RPMI7951 (cell line): Measurements from ENCODE around the gene EEFSEC. TPM values are rescaled to one million over a fixed set of nuclear protein-coding genes. Genes with fewer than 3 reads are reported as not detected.

ENCODE experiments used
- DNase-seq: peaks from one replicate; pipeline ENCODE4 v3.0.0-alpha.2; 2012; ENCODE audit warnings: low read depth
- total RNA-seq: library from RNA; depleted of rRNA; stranded (reverse); fragments of >200 nt; shearing (Covaris generic); gene quantifications from 2 replicates; pipeline ENCODE4 v1.2.3, GENCODE V29; 2014

The EEFSEC gene
- total RNA-seq, 1 experiment from 2014 or later = 11.1 TPM

- DNase-seq = no peak
Measured at GRCh38 chr3:128348805-128349531, 195.7 kb downstream of the EEFSEC start.

DNA sequence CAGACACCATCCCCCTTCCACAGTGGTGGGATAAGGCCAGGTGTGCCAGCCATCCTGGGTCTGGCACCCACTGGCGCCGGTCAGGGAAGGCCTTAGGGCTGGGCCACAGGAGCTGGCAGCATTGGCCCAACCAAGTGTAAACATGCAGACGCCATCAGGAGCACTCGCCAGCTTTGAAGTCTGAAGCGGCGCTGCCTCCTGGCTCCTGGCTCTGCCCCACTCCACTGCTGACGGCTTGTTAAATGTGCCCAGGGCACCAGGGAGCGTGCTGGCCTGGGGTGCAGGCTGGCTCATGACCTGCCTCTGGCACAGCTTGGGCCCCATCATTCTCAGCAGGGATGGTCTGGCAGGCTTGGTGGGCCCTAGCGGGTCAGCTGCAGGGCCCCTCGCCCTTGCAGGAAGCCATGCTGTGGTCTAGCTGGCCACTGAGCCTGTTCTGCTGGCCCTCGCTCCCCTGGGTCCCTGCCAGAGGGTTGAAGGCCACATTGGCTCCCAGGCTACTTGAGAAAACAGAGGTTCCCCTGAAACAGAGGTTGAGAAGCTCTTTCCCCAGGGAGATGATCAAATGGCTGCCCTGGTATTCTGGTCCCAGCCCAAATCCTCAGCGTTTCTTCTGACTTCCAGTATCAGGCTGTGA, 196.8 kb downstream of the EEFSEC start:
- DNase-seq = no peak

- DNase-seq = no peak
Measured at GRCh38 chr3:128351546-128351945, 198.3 kb downstream of the EEFSEC start.

DNA sequence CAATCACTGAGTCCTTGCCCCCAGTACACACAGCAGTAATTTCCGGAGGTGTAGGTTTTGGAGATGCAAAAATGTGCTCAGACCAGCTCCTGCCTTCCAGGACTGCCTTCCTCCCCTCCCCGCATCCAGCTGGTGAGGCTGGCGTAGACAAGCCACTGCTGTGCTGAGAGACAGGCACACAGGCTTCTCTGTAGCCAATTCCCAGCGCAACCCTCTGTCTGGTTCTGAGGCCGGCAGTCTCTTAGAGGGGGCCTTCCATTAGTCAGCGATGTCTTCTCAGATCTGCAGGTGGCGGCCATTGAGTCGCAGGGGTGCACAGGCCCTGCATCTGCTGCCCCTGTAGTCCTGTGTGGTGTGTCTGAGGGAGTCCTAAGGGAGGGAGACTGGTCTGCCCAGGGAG, 199.0 kb downstream of the EEFSEC start:
- no peak for DNase-seq

DNA sequence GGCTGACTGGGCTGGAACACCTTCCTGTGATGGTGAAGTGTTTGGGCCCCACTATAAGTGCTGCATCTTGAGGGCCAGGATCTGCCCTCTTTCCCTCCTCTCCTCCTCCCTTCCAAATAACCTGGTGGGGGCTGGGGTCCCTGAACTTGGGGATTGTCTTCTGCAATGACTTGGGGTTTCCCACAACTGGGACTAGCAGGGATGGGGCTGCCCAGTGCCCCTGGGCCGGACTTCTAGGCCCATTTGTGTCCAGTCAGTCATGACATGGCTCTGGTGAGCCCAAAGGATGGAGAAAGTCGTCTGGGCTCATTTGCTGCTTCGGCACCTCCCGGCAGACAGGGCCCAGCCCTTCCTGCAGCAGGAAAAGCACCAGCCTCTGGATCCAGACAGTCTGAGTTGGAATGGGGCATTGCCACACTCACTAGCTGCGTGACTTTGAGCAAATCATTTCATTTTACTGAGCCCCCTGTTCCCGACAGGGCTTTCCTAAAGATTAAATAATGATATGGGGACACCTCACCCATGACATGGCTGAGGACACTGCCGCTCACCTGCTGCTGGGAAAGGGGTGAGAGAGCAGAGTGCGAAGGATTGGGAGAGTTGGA, 200.2 kb downstream of the EEFSEC start:
- no peak for DNase-seq

- DNase-seq = no peak
Measured at GRCh38 chr3:128353991-128354687, 200.9 kb downstream of the EEFSEC start.

DNA sequence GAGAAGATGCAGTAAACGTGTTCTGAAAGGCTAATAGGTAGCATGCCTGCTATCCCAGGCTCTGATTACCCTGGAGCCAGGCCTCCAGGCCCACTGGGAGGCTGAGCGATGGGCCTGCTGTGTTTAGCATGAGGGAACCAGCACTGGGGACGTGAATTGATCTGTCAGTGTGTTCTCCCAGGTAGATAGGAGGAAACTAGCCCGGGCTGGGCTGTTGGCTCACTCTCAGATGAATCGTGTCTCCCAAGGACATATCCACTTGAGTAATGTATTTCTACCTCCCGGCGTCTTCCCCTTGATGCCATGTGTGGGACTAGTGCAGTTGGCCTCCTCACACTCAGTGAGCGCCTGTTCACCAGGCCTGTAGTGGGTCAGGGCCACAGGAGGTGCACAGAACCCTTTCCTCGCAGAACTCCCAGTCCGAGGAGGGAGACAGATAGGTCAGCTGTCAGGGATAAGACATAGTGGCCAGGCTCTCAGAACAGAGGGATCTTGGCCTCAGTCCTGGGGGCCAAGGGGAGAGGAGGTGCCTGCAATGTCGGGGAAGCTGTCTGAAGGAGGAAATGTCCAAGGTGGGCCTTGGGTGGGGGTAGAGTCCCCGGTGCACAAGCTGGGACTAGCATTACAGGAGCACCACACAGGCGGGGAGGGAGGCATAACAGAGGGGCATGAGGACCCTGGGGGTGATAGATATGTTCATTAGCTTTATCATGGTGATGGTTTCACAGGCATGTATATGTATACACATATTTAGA, 201.7 kb downstream of the EEFSEC start:
- no peak for DNase-seq

DNA sequence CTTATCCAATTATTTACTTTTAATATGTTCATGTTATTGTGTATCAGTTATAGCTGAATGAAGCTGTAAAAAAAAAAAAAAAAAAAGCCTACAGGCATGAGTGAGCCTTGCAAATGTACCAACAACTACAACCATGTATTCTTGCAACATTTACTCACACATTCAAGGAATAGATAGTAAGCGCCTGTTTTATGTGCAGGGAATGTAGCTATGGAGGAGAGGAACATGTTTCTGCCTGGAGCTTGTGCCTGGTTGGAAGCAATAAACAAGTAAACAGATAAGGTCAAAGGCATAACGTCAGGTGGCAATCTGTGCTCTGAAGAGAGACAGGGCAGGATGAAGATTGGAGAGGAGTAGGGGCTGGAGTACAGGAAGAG, 202.2 kb downstream of the EEFSEC start:
- no peak for DNase-seq

DNA sequence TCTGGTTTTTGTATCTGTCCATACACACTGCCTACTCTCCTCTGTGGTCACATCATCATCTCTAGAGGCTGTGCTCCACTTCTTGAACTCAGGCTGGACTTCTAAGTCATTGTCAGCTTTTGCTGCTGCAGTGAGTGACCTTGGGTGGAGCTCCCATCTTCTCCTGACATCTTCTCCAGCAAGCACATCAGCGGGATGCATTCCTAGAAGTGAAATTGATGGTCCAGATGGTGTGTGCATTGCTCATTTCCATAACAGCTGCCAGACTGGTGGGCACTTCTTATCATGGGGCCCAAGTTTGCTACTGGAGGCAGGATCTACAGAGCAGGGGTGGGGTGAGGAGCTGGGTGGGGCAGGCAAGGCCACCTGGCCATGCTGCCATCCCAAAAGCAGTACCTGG, 203.5 kb downstream of the EEFSEC start:
- DNase-seq = no peak

DNA sequence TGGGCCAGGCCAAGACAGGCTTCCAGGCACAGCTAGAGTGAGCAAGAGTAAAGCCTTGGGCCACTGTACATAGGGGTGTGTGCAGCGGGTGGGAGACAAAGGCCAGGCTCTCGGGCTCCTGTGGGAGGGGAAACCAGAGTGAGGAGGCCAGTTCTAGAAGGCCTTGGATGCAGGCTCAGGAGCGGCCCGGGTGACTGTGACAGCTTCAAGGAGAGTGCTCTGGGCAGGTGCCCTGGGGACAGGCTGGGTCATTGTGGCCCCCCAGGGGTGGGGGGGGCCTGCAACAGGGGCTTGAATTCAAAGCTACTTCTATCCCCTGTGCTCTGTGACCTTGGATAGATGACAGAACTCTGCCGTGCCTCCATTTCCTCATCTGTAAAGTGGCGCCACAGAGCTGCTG, 204.3 kb downstream of the EEFSEC start:
- DNase-seq = no peak

- DNase-seq = no peak
Measured at GRCh38 chr3:128358156-128358895, 205.0 kb downstream of the EEFSEC start.

DNA sequence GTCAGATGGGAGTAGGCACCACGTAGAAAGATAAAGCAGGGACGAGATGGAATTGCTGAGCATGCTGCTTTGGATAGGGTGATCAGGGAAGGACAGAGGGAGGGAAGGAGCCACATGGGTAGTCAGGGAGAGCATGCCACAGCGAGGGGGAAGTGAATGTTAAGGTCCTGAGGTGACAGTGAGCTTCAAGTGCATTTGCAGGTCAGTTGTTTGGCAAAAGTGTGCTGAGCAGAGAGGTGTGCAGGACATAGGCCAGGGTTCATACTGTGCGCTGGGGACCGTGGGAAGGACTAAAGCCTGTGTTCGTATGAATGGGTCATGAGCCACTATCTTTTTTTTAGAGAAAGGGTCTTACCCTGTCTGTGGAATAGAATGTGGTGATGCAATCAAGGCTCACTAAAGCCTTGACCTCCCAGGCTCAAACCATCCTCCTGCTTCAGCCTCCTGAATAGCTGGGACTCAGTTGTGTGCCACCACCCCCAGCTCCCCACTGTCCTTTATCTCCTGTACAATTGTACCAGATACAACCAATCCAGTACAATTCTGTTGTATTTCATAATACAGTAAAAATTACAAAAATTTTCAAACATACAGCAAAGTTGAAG, 205.9 kb downstream of the EEFSEC start:
- no peak for DNase-seq

DNA sequence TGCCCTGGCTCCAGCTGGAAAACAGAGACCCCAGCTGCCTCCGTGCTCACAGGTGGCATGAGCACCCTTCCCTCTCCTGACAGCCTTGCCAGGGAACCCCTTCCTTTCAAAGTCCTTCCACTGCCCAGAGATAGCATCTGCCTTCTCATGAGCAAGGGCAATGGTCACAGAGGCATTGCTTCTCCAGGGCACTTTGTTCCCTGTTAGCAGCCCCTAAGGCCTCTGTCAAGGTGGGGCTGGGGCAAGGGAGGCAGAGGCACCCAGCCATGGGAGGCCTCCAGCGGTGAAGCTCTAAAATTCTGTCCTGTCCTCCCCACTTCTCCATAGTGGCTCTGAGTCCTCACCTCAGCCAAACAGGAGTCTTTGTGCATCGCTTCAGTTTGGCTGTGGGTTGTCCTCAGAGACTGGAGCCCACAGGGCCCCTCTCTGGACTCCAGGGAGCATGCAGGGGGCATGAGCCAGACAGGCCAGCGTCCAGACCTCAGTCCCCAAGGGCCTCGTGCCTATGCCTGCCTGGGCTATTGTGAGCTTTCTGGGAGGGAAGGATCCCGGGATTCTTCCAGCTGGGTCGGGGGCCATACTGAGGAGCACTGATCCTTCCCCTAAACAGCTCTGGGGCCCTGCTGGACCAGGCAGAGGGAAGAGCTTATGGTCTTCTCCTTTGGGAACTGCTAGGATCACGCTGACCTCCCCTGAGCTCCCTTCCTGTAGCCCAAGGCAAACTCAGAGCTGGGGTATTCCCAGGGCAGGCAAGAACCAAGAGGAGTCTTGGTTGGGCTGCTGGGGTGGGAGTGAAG, 206.8 kb downstream of the EEFSEC start:
- no peak for DNase-seq

DNA sequence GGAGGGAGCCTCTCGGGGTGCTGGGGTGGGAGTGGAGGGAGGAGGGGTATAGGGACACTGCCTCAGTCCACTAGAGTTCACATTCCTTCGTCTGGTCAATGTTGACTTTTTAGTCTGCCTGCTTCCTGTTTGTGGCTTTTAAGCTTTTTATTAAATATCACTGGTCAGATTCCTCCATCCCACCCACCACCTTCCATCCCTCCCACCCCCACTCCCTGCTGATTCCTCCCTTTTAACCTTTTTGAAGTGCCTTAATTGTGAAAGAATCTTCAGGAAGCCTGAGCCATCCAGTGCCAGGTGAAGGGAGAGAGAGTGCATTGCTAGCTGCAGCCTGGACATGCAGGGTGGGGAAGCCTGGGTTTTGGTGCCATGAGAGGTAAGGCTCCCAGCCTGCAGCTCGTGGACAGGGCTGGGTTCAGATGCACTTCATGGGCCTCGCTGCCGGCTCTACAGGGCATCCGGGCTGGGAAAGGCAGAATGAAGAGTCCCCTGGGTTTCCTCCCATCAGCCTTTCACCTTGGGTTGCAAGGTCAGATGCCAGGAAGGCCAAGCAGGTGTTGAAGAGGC, 207.5 kb downstream of the EEFSEC start:
- no peak for DNase-seq

GRCh38 chr3:128362026-128362965, 209.0 kb downstream of the EEFSEC start:
- no peak for DNase-seq

- no peak for DNase-seq
Measured at GRCh38 chr3:128364291-128364690, 211.0 kb downstream of the EEFSEC start.

DNA sequence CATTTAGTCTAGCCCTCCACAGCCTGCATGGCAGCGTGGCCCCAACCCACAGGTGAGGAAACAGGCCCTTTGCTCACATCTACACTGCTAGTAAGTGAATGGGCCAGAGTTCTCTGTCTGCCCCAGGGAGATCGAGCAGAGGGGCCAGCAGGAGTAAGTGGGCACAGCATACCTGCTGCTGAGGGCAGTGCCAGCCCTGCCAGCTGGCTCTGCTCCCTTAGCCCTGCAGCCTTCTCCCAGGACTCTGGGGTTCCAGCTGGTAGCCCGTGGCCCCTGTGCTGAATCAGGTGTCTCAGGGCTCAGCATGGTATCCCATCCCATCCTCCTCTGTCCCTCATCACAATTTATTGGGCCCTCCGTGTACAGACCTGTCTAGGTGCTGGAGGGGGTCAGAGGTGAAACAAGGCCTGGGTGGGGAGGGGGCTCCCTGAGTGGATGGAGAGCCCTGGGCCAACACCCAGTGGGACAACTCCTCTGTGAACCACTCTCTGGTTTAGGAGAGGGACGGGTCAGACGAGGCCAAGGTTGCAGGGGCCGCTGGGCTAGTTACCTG, 211.6 kb downstream of the EEFSEC start:
- DNase-seq = no peak

GRCh38 chr3:128366136-128366535, 212.9 kb downstream of the EEFSEC start:
- no peak for DNase-seq
